ENCODE measurements around the gene PNPLA3.

- TF ChIP-seq CTCF (conservative IDR thresholded peaks at IDR 0.05; ENCODE audit: low read length) (no peak), EZH2phosphoT487 (IDR thresholded peaks at IDR 0.05; ENCODE audit: borderline replicate concordance) (no peak)
Measured at GRCh38 chr22:43893266-43893665, 30.3 kb upstream of the PNPLA3 start.

All from Loucy (cell line).